H1 (cell line): ENCODE measurements around the gene SSBP3. TPM values are rescaled to one million over a fixed set of nuclear protein-coding genes. Genes with fewer than 3 reads are reported as not detected.

Experiments used
- CTCF ChIA-PET: fragments of 300-600 bp; sonication (Branson Sonifier 250); formaldehyde crosslinking; loops from one replicate; lab custom pipeline; 2021; ENCODE audit not compliant: partially characterized antibody; lab: Charles Lee
- POLR2A ChIA-PET: fragments of 300-600 bp; sonication (Branson Sonifier 250); formaldehyde crosslinking; loops from one replicate; lab custom pipeline; 2021; ENCODE audit warnings: inconsistent platforms; ENCODE audit not compliant: partially characterized antibody; lab: Charles Lee
- DNase-seq, 2 experiments: peaks; one replicate each; pipeline versions ENCODE4 v3.0.0 to v3.0.0-alpha.2; 2010 to 2022; ENCODE audit warnings: low spot score in 2 of 2, low read depth in 1 of 2, mixed read lengths in 1 of 2
- FAIRE-seq: peaks from 2 replicates; lab custom pipeline; 2011; peaks lifted over from hg19 to GRCh38; lab: Jason Lieb, UNC
- H2AFZ ChIP-seq: 2 replicates; pipeline ENCODE4 v1.8.1; 2012; ENCODE audit warnings: low read length, inconsistent platforms
- H2AK5ac ChIP-seq: 2 replicates; pipeline ENCODE4 v1.6.1; 2013; ENCODE audit warnings: low read depth, low read length
- H2BK120ac ChIP-seq: replicated peaks from 2 replicates; pipeline ENCODE3; 2013; ENCODE audit warnings: low read depth, low read length, inconsistent platforms
- H2BK12ac ChIP-seq: 2 replicates; pipeline ENCODE4 v1.6.1; 2013; ENCODE audit warnings: low read depth, low read length
- H2BK15ac ChIP-seq: 2 replicates; pipeline ENCODE4 v1.6.1; 2013; ENCODE audit warnings: low read length
- H2BK20ac ChIP-seq: 2 replicates; pipeline ENCODE4 v1.6.1; 2013; ENCODE audit warnings: low read length
- H2BK5ac ChIP-seq: 2 replicates; pipeline ENCODE4 v1.6.1; 2013; ENCODE audit warnings: low read depth, low read length
- H3K14ac ChIP-seq: 2 replicates; pipeline ENCODE4 v1.6.1; 2013; ENCODE audit warnings: inconsistent platforms; ENCODE audit not compliant: insufficient read length
- H3K18ac ChIP-seq: 2 replicates; pipeline ENCODE4 v1.6.1; 2013; ENCODE audit warnings: low read length; ENCODE audit errors: extremely low read depth
- H3K23ac ChIP-seq: 2 replicates; pipeline ENCODE4 v1.6.1; 2013; ENCODE audit warnings: inconsistent platforms; ENCODE audit not compliant: insufficient read length
- H3K23me2 ChIP-seq: 2 replicates; pipeline ENCODE4 v1.6.1; 2013; ENCODE audit warnings: low read depth, low read length
- H3K27ac ChIP-seq: 2 replicates; pipeline ENCODE4 v1.6.1; 2011; ENCODE audit warnings: low read depth, low read length, inconsistent platforms
- H3K27me3 ChIP-seq, 4 experiments: replicated peaks in 1 of 4; 1 replicate in 1 of 4; 2 replicates in 3 of 4; pipeline versions ENCODE4 v1.6.1 to v1.8.1; 2011 to 2013; ENCODE audit warnings: low read length in 3 of 4, mild to moderate bottlenecking in 3 of 4, inconsistent platforms in 2 of 4, mixed read lengths in 2 of 4, moderate library complexity in 1 of 4; ENCODE audit not compliant: control insufficient read depth in 3 of 4, insufficient read depth in 3 of 4; ENCODE audit errors: extremely low read depth in 1 of 4
- H3K36me3 ChIP-seq, 4 experiments: 2 replicates each; pipeline versions ENCODE4 v1.6.1 to v1.8.1; 2011 to 2013; ENCODE audit warnings: mild to moderate bottlenecking in 4 of 4, low read length in 3 of 4, moderate library complexity in 2 of 4, control low read depth in 1 of 4, inconsistent platforms in 1 of 4; ENCODE audit not compliant: insufficient read depth in 4 of 4, control insufficient read depth in 2 of 4
- H3K4ac ChIP-seq: replicated peaks from 2 replicates; pipeline ENCODE3; 2013; ENCODE audit warnings: low read length, low read depth, mixed read lengths, inconsistent platforms; ENCODE audit not compliant: insufficient read length
- H3K4me1 ChIP-seq, 4 experiments: replicated peaks in 1 of 4; 1 replicate in 1 of 4; 2 replicates in 3 of 4; pipeline versions ENCODE4 v1.6.1 to v1.8.1; 2011 to 2013; ENCODE audit warnings: low read length in 3 of 4, inconsistent platforms in 2 of 4, mixed read lengths in 1 of 4; ENCODE audit not compliant: insufficient read depth in 4 of 4, control insufficient read depth in 3 of 4
- H3K4me2 ChIP-seq, 2 experiments: 2 replicates each; pipeline versions ENCODE4 v1.6.1 to v1.8.1; 2011 to 2013; ENCODE audit warnings: low read depth in 2 of 2, low read length in 2 of 2, control low read depth in 1 of 2, inconsistent platforms in 1 of 2, mild to moderate bottlenecking in 1 of 2; ENCODE audit not compliant: insufficient read depth in 1 of 2
- H3K4me3 ChIP-seq, 4 experiments: fragments of 200-600, 300-600 bp in 1 of 4; sonication (generic), shearing (Covaris generic), sonication (Bioruptor Twin) in 1 of 4; 2 replicates each; pipeline versions ENCODE4 v1.5.1 to v1.8.1; 2011 to 2016; ENCODE audit warnings: low read length in 4 of 4, low read depth in 3 of 4, control low read depth in 2 of 4, inconsistent platforms in 2 of 4, mild to moderate bottlenecking in 2 of 4, mixed read lengths in 1 of 4, moderate library complexity in 1 of 4; ENCODE audit not compliant: insufficient read depth in 2 of 4; ENCODE audit errors: extremely low read depth in 1 of 4
- H3K56ac ChIP-seq: replicated peaks from 2 replicates; pipeline ENCODE3; 2013; ENCODE audit warnings: low read depth, mild to moderate bottlenecking, mixed read lengths, low read length, inconsistent platforms; ENCODE audit not compliant: insufficient read length
- H3K79me1 ChIP-seq: 2 replicates; pipeline ENCODE4 v1.6.1; 2013; ENCODE audit warnings: low read depth, low read length, control low read depth
- H3K79me2 ChIP-seq, 2 experiments: 2 replicates each; pipeline versions ENCODE4 v1.6.1 to v1.8.1; 2012 to 2013; ENCODE audit warnings: low read length in 2 of 2, mild to moderate bottlenecking in 2 of 2, inconsistent platforms in 1 of 2; ENCODE audit not compliant: insufficient read depth in 2 of 2, control insufficient read depth in 1 of 2
- H3K9ac ChIP-seq, 4 experiments: replicated peaks in 1 of 4; 1 replicate in 1 of 4; 2 replicates in 3 of 4; pipeline versions ENCODE4 v1.6.1 to v1.8.1; 2011 to 2013; ENCODE audit warnings: low read depth in 3 of 4, low read length in 3 of 4, control low read depth in 2 of 4, mild to moderate bottlenecking in 2 of 4, moderate library complexity in 2 of 4, inconsistent platforms in 1 of 4; ENCODE audit errors: extremely low read depth in 1 of 4
- H3K9me3 ChIP-seq, 2 experiments: 2 replicates each; pipeline versions ENCODE4 v1.6.1 to v1.8.1; 2012 to 2013; ENCODE audit warnings: mild to moderate bottlenecking in 2 of 2, moderate library complexity in 2 of 2, control low read depth in 1 of 2, inconsistent platforms in 1 of 2, low read depth in 1 of 2, low read length in 1 of 2, mixed read lengths in 1 of 2; ENCODE audit not compliant: insufficient read depth in 2 of 2
- H4K20me1 ChIP-seq, 2 experiments: replicated peaks in 1 of 2; 2 replicates each; pipeline versions ENCODE3 to v1.8.1; 2011 to 2013; ENCODE audit warnings: inconsistent platforms in 2 of 2, low read length in 2 of 2, mild to moderate bottlenecking in 1 of 2; ENCODE audit not compliant: insufficient read depth in 2 of 2, control insufficient read depth in 1 of 2
- H4K5ac ChIP-seq: 2 replicates; pipeline ENCODE4 v1.6.1; 2013; ENCODE audit warnings: low read length, low read depth, mixed read lengths, inconsistent platforms; ENCODE audit not compliant: insufficient read length
- H4K8ac ChIP-seq: 2 replicates; pipeline ENCODE4 v1.8.0; 2013; ENCODE audit warnings: mild to moderate bottlenecking, moderate library complexity, low read length, inconsistent platforms; ENCODE audit not compliant: insufficient read depth; ENCODE audit errors: extremely low read depth
- H4K91ac ChIP-seq: replicated peaks from 2 replicates; pipeline ENCODE3; 2013; ENCODE audit warnings: low read length, mixed read lengths, inconsistent platforms; ENCODE audit not compliant: insufficient read length
- HDAC6 ChIP-seq: IDR thresholded peaks from one replicate; pipeline ENCODE4 v1.7.1; 2012; ENCODE audit warnings: low read depth, mild to moderate bottlenecking, inconsistent platforms, low read length, moderate library complexity
- SAP30 ChIP-seq: fragments of 300-600 bp; sonication (generic); IDR thresholded peaks from 2 replicates; pipeline ENCODE4 v1.7.1; 2012; ENCODE audit warnings: low read length, moderate library complexity, mild to moderate bottlenecking, inconsistent platforms; ENCODE audit not compliant: insufficient read depth, insufficient replicate concordance
- TCF12 ChIP-seq: IDR thresholded peaks from 2 replicates; pipeline ENCODE4 v1.6.1; 2011; ENCODE audit warnings: low read depth, mild to moderate bottlenecking, low read length
- YY1 ChIP-seq: IDR thresholded peaks from 2 replicates; pipeline ENCODE4 v1.6.1; 2011; ENCODE audit warnings: low read depth, mild to moderate bottlenecking, low read length
- WGBS, 2 experiments: shearing (Covaris generic) in 1 of 2; methylation state at CpG; one replicate each; pipeline versions ENCODE4 v1.1.6 to v1.1.7; 2013 to 2015; ENCODE audit warnings: low lambda C conversion rate in 2 of 2, mixed read lengths in 2 of 2, inconsistent platforms in 1 of 2, low coverage in 1 of 2, missing lambda C conversion rate in 1 of 2; ENCODE audit not compliant: insufficient replicate concordance in 2 of 2, insufficient coverage in 1 of 2, insufficient read length in 1 of 2; ENCODE audit errors: extremely low coverage in 1 of 2, missing lambda C conversion rate in 1 of 2; 5-methylcytosine and 5-hydroxymethylcytosine counted together
- polyA plus RNA-seq, 7 experiments: library from polyadenylated mRNA; depleted of rRNA in 3 of 7; stranded (reverse) in 5 of 7; unstranded in 2 of 7; fragments of >200 nt in 5 of 7; fragments of 200-250 nt in 2 of 7; gene quantifications; 1 replicate in 5 of 7; 2 replicates in 1 of 7; 4 replicates in 1 of 7; pipeline versions ENCODE4 v1.2.1 to v1.2.3, GENCODE V29; 2011 to 2013; ENCODE audit warnings: missing spikeins in 2 of 7, mixed read lengths in 2 of 7
- total RNA-seq: library from RNA; stranded (reverse); fragmentation: NEBNext Ultra II Directional; extraction: Animal tissue kit (Norgen Biotek cat#: 25700); gene quantifications from 2 replicates; pipeline ENCODE4 v1.2.1, GENCODE V29; 2021

Gene SSBP3
- total and polyA plus RNA-seq, 2 of the 8 experiments (the other 6 are each of a cell fraction or from before 2014, with no cell fraction given): 99.7 to 133 TPM

DNA sequence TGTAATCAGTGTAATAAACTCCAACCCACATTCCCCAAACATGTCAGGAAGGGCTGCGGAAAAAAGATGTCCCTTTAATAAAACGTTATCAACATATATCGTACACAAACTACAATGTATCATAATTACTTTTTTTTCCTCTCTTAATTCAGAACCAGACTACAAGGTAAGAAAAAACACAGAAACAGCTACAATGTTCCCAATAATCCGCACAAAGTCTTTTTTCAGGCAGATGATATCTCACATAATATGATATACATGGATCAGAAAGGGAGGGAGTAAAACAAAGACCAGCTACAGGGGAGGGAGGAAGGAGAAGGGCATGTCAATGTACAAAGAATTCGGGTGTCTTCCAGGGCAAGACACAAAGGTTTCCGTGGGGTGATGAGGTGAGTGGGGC lies 180.8 kb downstream of the SSBP3 start:
- Histone ChIP-seq H3K56ac (no peak overlapping the region), H2BK15ac (no peak overlapping the region), H4K5ac (no peak overlapping the region), H3K4me1 (peaks cover 0 to 10% (median 6%) of the 10 kb centered on the region in 4 experiments; a peak in 4 of 7 replicates), H3K9ac (no peak overlapping the region), H2AK5ac (no peak overlapping the region), H3K4me2 (no peak overlapping the region), H3K18ac (no peak overlapping the region), H2AFZ (no peak overlapping the region), H3K14ac (no peak overlapping the region), H3K27ac (no peak overlapping the region), H2BK5ac (no peak overlapping the region), H3K79me2 (no peaks in the 10 kb centered on the region), H3K9me3 (no peaks in the 10 kb centered on the region), H3K4ac (no peak overlapping the region), H2BK12ac (no peak overlapping the region), H3K79me1 (peaks cover 3% of the 10 kb centered on the region; the same call in 1 of the 2 replicates), H4K91ac (no peak overlapping the region), H2BK20ac (no peak overlapping the region), H4K20me1 (peaks cover 0 to 11% of the 10 kb centered on the region in 2 experiments), H4K8ac (no peak overlapping the region), H3K23me2 (no peaks in the 10 kb centered on the region), H2BK120ac (no peak overlapping the region), H3K27me3 (no peaks in the 10 kb centered on the region), H3K4me3 (no peak overlapping the region), H3K23ac (no peak overlapping the region), H3K36me3 (peaks cover 0 to 3% (median 0%) of the 10 kb centered on the region in 4 experiments; a peak in 1 of 8 replicates)
- FAIRE-seq: no peak
- WGBS, 2 experiments: 84 to 100% methylated on average over 2 to 6 of the region's 6 CpGs
- POLR2A ChIA-PET: interaction anchor here (1.1 to 5.3 kb wide), 2 partner anchors 11 to 24 kb away, joined by 3 to 20 read pairs; partner anchors contain the start of genes CYB5RL and MRPL37
- CTCF ChIA-PET: no interaction called here
- no peak for TF ChIP-seq TCF12
- no peak for TF ChIP-seq YY1
- no peak for TF ChIP-seq SAP30
- no peak for TF ChIP-seq HDAC6
- no peak for DNase-seq
